Natural killer cell (primary cell): ENCODE results near the gene ADAM17. TPM values are rescaled to one million over a fixed set of nuclear protein-coding genes. Genes with fewer than 3 reads are reported as not detected.

Experiments
- ATAC-seq, 3 donors: fragments of 150-1000 bp in 2 of 3; fragments of 200-7000 bp in 1 of 3; cut with Tn5 transposase; 1 replicate in 1 of 3; 2 replicates in 2 of 3; pipeline ENCODE4 v1.10.0; 2021; ENCODE audit warnings: mild to moderate bottlenecking in 2 of 3, moderate library complexity in 2 of 3
- DNase-seq, 2 donors: peaks; one replicate each; pipeline versions ENCODE4 v3.0.0 to v3.0.0-alpha.2; 2013 to 2021; ENCODE audit warnings: mixed read lengths in 1 of 2
- H3K27ac ChIP-seq: one replicate; pipeline ENCODE4 v1.5.1; 2013; ENCODE audit warnings: mild to moderate bottlenecking, low read length
- H3K27me3 ChIP-seq: one replicate; pipeline ENCODE4 v1.6.1; 2013; ENCODE audit warnings: low read length; ENCODE audit not compliant: control insufficient read depth, insufficient read depth
- H3K36me3 ChIP-seq: one replicate; pipeline ENCODE4 v1.6.1; 2013; ENCODE audit warnings: low read length; ENCODE audit not compliant: control insufficient read depth, insufficient read depth
- H3K4me1 ChIP-seq: one replicate; pipeline ENCODE4 v1.6.1; 2013; ENCODE audit warnings: low read length; ENCODE audit not compliant: control insufficient read depth, insufficient read depth
- H3K4me3 ChIP-seq: one replicate; pipeline ENCODE4 v1.5.1; 2013; ENCODE audit warnings: low read length
- H3K9me3 ChIP-seq: one replicate; pipeline ENCODE4 v1.6.1; 2013; ENCODE audit warnings: low read length; ENCODE audit not compliant: control insufficient read depth, insufficient read depth
- H3K27ac Mint-ChIP-seq, 2 donors: one replicate each; pipeline ENCODE4 v1.8.0; 2022; ENCODE audit warnings: mild to moderate bottlenecking in 2 of 2, mixed read lengths in 2 of 2, moderate library complexity in 1 of 2
- H3K27me3 Mint-ChIP-seq, 2 donors: one replicate each; pipeline ENCODE4 v1.8.0; 2022; ENCODE audit warnings: low read depth in 2 of 2, mixed read lengths in 2 of 2
- H3K36me3 Mint-ChIP-seq: one replicate; pipeline ENCODE4 v1.8.0; 2022; ENCODE audit warnings: mixed read lengths
- H3K4me1 Mint-ChIP-seq, 2 donors: one replicate each; pipeline ENCODE4 v1.8.0; 2022; ENCODE audit warnings: mixed read lengths in 2 of 2
- H3K4me3 Mint-ChIP-seq: one replicate; pipeline ENCODE4 v1.8.0; 2022; ENCODE audit warnings: mild to moderate bottlenecking, moderate library complexity, mixed read lengths
- H3K9me3 Mint-ChIP-seq, 2 donors: one replicate each; pipeline ENCODE4 v1.8.0; 2022; ENCODE audit warnings: mixed read lengths in 2 of 2
- WGBS: methylation state at CpG from one replicate; pipeline ENCODE4 v1.1.7; 2013; ENCODE audit warnings: missing lambda C conversion rate; ENCODE audit not compliant: insufficient coverage; 5-methylcytosine and 5-hydroxymethylcytosine counted together
- intact Hi-C: fragments of 100-400 bp; cut with micrococcal nuclease; formaldehyde crosslinking; loops from one replicate; pipeline ENCODE4 v1.14.2; 2022
- total RNA-seq, 4 donors: library from RNA; stranded (reverse); fragments of 120-200 nt in 1 of 4; gene quantifications; one replicate each; pipeline versions ENCODE4 v1.2.3 to v1.2.4, GENCODE V29; 2013 to 2022
- TF ChIP-seq, protein P1 (sequence below): fragments of 200-600 bp; IDR thresholded peaks from one replicate; pipeline ENCODE4 v1.8.0; 2022; ENCODE audit warnings: antibody characterized with exemption

ADAM17 gene
- total RNA-seq, 3 donors from 2014 or later (not counting 1 experiment from before 2014, with no cell fraction given) = 44.0 to 53.8 (median 46.8) TPM

DNA sequence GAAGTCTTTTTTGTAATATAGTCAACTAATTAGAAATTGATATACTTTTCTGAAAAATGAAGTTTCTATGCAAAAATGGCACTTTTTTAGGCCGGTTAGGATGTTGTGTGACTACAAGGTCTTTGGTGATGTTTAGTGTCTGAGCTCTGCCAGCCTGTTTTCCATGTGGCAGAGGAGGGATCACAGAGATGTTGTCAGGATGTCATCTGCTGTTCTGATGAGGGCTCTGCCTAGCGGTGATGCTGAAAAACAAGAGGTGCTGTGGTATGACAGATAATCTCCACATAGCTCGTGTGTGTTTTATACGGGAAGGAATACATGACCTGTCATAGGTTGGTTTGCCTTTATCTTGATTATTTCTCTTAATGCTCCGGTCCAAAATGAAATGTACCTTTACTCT lies 93.3 kb downstream of the ADAM17 start:
- no peak overlapping the region for H3K27ac Mint-ChIP-seq
- no peaks in the 10 kb centered on the region for H3K36me3 Mint-ChIP-seq
- Histone ChIP-seq H3K4me3 (no peak overlapping the region), H3K4me1 (peaks cover 5% of the 10 kb centered on the region), H3K36me3 (peaks cover 20% of the 10 kb centered on the region), H3K27me3 (no peaks in the 10 kb centered on the region), H3K27ac (no peak overlapping the region), H3K9me3 (no peaks in the 10 kb centered on the region)
- no peaks in the 10 kb centered on the region for H3K9me3 Mint-ChIP-seq
- H3K4me1 Mint-ChIP-seq = peaks cover 6 to 7% of the 10 kb centered on the region in 2 donors
- no peak overlapping the region for H3K4me3 Mint-ChIP-seq
- no peak for ATAC-seq
- intact Hi-C loops = no loop called here
- no peak for DNase-seq
- TF ChIP-seq, protein P1, sequence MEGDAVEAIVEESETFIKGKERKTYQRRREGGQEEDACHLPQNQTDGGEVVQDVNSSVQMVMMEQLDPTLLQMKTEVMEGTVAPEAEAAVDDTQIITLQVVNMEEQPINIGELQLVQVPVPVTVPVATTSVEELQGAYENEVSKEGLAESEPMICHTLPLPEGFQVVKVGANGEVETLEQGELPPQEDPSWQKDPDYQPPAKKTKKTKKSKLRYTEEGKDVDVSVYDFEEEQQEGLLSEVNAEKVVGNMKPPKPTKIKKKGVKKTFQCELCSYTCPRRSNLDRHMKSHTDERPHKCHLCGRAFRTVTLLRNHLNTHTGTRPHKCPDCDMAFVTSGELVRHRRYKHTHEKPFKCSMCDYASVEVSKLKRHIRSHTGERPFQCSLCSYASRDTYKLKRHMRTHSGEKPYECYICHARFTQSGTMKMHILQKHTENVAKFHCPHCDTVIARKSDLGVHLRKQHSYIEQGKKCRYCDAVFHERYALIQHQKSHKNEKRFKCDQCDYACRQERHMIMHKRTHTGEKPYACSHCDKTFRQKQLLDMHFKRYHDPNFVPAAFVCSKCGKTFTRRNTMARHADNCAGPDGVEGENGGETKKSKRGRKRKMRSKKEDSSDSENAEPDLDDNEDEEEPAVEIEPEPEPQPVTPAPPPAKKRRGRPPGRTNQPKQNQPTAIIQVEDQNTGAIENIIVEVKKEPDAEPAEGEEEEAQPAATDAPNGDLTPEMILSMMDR = no peak
- WGBS = 100% methylated on average over 4 of the region's 5 CpGs
- H3K27me3 Mint-ChIP-seq = no peaks in the 10 kb centered on the region

DNA sequence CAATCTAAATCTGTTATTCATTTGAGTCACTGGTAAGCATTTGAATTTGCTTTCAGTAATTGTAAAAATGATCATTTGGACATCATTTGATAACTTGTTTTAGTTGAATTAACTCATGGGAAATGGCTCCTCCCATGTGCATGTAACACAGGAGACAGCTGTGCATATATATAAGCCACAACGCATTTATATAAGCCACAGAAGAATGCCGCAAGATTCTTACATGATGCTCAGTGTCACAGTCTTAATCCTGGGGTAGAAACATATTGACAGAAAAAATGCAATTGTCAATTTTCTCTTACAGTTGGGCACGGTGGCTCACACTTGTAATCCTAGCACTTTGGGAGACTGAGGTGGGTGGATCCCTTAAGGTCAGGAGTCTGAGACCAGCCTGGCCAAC lies 94.6 kb downstream of the ADAM17 start:
- Histone ChIP-seq H3K4me1 (peaks cover 5% of the 10 kb centered on the region), H3K27me3 (no peaks in the 10 kb centered on the region), H3K9me3 (no peaks in the 10 kb centered on the region), H3K27ac (no peak overlapping the region), H3K36me3 (peaks cover 31% of the 10 kb centered on the region), H3K4me3 (no peak overlapping the region)
- TF ChIP-seq, protein P1 = no peak
- ATAC-seq (no peak), DNase-seq (no peak)
- H3K9me3 Mint-ChIP-seq = no peaks in the 10 kb centered on the region
- H3K27ac Mint-ChIP-seq = no peak overlapping the region
- no peak overlapping the region for H3K4me3 Mint-ChIP-seq
- peaks cover 6 to 7% of the 10 kb centered on the region in 2 donors for H3K4me1 Mint-ChIP-seq
- no peaks in the 10 kb centered on the region for H3K27me3 Mint-ChIP-seq
- WGBS = 95% methylated on average over 3 of the region's 3 CpGs
- intact Hi-C loops = no loop called here
- peaks cover 12% of the 10 kb centered on the region for H3K36me3 Mint-ChIP-seq

DNA sequence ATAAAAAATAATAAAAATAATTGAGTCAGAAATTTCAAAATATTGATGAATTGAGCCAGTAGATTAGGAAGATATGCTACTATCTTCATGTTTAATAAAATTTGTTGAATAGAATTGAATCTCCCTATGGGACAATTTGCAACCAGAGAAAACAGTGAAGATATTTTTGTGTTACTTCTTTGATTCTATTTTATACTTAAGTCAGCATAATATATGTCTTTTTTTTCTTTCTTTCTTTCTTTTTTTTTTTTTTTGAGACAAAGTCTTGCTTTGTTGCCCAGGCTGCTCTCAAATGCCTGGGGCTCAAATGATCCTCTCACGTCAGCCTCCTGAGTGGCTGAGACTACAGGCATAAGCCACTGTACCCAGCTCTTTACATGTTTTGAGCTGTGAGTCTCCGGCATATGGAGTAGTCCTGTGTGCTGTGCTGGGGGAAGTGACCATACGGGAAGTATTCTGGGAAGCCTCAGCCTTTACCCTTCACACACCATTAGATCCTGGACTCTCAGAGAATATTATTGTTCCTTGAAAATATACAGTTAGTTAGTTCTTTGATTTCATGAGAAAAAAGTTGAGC lies 95.1 kb downstream of the ADAM17 start:
- no peak overlapping the region for H3K4me3 Mint-ChIP-seq
- H3K9me3 Mint-ChIP-seq = no peaks in the 10 kb centered on the region
- peaks cover 6 to 7% of the 10 kb centered on the region in 2 donors for H3K4me1 Mint-ChIP-seq
- 90% methylated on average over 2 of the region's 3 CpGs for WGBS
- peaks cover 12% of the 10 kb centered on the region for H3K36me3 Mint-ChIP-seq
- ATAC-seq (no peak), DNase-seq (no peak)
- TF ChIP-seq, protein P1 = no peak
- H3K9me3 ChIP-seq = no peaks in the 10 kb centered on the region
- no peak overlapping the region for H3K4me3 ChIP-seq
- H3K27ac Mint-ChIP-seq = peak overlapping the region in 1 of 2 donors; percentile 21
- peaks cover 5% of the 10 kb centered on the region for H3K4me1 ChIP-seq
- peaks cover 34% of the 10 kb centered on the region for H3K36me3 ChIP-seq
- H3K27me3 Mint-ChIP-seq = no peaks in the 10 kb centered on the region
- no peak overlapping the region for H3K27ac ChIP-seq
- intact Hi-C loops = no loop called here
- no peaks in the 10 kb centered on the region for H3K27me3 ChIP-seq

DNA sequence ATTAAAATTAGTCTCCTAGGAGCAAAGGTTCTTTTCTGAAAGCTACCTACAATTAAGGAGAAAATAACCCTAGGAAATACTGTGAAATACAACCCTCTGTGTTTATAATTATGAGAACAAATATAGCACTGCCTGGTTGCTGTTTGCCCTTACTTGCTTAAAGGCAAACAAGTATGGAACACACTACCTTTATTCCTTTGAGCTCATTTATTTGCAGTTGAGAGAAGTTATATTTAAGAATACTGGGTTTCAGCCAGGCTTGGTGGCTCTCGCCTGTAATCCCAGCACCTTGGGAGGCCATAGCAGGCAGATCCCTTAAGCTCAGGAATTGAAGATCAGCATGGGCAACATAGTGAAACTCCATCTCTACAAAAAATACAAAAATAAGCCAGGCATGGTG lies 104.4 kb downstream of the ADAM17 start:
- Mint-ChIP-seq H3K36me3 (peaks cover 2% of the 10 kb centered on the region), H3K27ac (no peak overlapping the region), H3K4me3 (no peak overlapping the region), H3K27me3 (no peaks in the 10 kb centered on the region), H3K4me1 (no peaks in the 10 kb centered on the region), H3K9me3 (no peaks in the 10 kb centered on the region)
- WGBS = 100% methylated on average over 1 of the region's 1 CpG
- TF ChIP-seq, protein P1 = no peak
- H3K4me1 ChIP-seq = no peaks in the 10 kb centered on the region
- DNase-seq = no peak
- H3K27me3 ChIP-seq = no peaks in the 10 kb centered on the region
- ATAC-seq = no peak
- H3K9me3 ChIP-seq = no peaks in the 10 kb centered on the region
- no peak overlapping the region for H3K4me3 ChIP-seq
- no peak overlapping the region for H3K27ac ChIP-seq
- intact Hi-C loops = no loop called here
- peaks cover 42% of the 10 kb centered on the region for H3K36me3 ChIP-seq
